Astrocyte of the cerebellum (primary cell): ENCODE data around the gene COPZ2.
"Not testable (repeated sequence)": the region's sequence is repeated elsewhere in the genome, so short reads cannot be mapped to it uniquely, and the experiment has no call there.

Experiments
- DNase-seq: peaks from one replicate; pipeline ENCODE4 v3.0.0-alpha.2; 2011; ENCODE audit warnings: low read depth
- H3K4me3 ChIP-seq: 2 replicates; pipeline ENCODE4 v1.5.1; 2011; ENCODE audit warnings: mild to moderate bottlenecking, low read depth, low read length, moderate library complexity
- in situ Hi-C: cut with HindIII; loops from 2 replicates; pipeline ENCODE4 v1.10.0; 2017; ENCODE audit warnings: low sequenced_read_pairs
- TF ChIP-seq, protein P1 (sequence below): IDR thresholded peaks from 2 replicates; pipeline ENCODE4 v1.5.1; 2012; ENCODE audit warnings: low read length, low read depth, moderate library complexity, mild to moderate bottlenecking; ENCODE audit errors: missing control alignments

COPZ2 gene

GRCh38 chr17:48037036-48037837 is at the start of gene COPZ2:
Gene COPZ2 (minus strand): TSS chr17:48037797. CDS start chr17:48037777, 20 bp downstream.
- H3K4me3 ChIP-seq: peak within 1 kb of the TSS; percentile 56
- in situ Hi-C loops: no loop called here

DNA sequence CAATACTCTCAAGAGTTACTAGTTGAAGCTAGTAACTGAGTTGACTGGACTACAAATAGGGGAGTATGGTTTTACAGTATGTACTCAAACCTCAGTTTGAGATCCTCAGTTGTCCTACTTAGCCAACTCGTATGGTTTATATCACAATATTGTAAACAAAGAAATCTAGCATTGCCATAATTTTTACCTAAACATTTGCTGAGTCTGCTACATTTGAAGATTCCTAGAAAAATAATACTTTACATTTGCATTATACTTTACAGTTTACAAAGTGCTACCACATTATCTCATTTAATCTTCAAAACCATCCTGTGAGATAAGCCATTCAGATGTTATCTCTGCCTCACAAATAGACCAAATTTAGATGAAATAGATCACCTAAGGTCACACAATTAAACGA is 47.3 kb upstream of the COPZ2 start:
- no peak overlapping the region for H3K4me3 ChIP-seq
- TF ChIP-seq, protein P1, sequence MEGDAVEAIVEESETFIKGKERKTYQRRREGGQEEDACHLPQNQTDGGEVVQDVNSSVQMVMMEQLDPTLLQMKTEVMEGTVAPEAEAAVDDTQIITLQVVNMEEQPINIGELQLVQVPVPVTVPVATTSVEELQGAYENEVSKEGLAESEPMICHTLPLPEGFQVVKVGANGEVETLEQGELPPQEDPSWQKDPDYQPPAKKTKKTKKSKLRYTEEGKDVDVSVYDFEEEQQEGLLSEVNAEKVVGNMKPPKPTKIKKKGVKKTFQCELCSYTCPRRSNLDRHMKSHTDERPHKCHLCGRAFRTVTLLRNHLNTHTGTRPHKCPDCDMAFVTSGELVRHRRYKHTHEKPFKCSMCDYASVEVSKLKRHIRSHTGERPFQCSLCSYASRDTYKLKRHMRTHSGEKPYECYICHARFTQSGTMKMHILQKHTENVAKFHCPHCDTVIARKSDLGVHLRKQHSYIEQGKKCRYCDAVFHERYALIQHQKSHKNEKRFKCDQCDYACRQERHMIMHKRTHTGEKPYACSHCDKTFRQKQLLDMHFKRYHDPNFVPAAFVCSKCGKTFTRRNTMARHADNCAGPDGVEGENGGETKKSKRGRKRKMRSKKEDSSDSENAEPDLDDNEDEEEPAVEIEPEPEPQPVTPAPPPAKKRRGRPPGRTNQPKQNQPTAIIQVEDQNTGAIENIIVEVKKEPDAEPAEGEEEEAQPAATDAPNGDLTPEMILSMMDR: no peak
- in situ Hi-C loops: loop anchor here (5.0 kb wide), 1 partner anchor 53 kb away; no protein-coding TSS in a partner anchor
- DNase-seq: no peak

More at GRCh38 chr17:48037036-48037837, at the start of gene COPZ2:
- DNase-seq: no peak
- TF ChIP-seq, protein P1: peak; percentile 44

GRCh38 chr17:48081858-48082257 is 44.3 kb upstream of the COPZ2 start:
- DNase-seq: no peak
- in situ Hi-C loops: loop anchor here (5.0 kb wide), 1 partner anchor 50 kb away; no protein-coding TSS in a partner anchor
- H3K4me3 ChIP-seq: no peak overlapping the region
- TF ChIP-seq, protein P1: no peak

- H3K4me3 ChIP-seq, in situ Hi-C loops, DNase-seq: not testable (repeated sequence)
These were observed 39.6 kb upstream of the COPZ2 start for GRCh38 chr17:48077152-48077551.

GRCh38 chr17:48074322-48075081 is 36.9 kb upstream of the COPZ2 start:
- in situ Hi-C loops: no loop called here
- no peak overlapping the region for H3K4me3 ChIP-seq
- TF ChIP-seq, protein P1: peak; percentile 74
- peak; percentile 78 for DNase-seq

DNA sequence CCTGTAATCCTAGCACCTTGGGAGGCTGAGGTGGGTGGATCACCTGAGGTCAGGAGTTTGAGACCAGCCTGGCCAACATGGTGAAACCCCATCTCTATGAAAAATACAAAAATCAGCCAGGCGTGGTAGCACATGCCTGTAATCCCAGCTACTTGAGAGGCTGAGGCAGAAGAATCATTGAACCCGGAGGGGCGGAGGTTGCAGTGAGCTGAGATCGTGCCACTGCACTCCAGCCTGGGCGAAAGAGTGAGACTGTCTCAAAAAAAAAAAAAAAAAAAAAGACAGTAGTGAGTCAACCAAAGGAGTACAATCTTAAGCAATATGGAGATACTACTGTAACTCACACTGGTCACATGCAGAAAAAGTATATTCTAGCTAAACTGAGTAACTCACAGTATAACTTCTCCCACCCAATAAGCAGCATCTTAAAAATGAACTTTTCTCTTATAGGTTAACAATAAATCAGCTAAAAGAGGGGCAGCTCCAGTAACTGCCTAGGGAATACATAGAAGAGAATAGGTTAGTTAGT is 36.0 kb upstream of the COPZ2 start:
- DNase-seq, H3K4me3 ChIP-seq, in situ Hi-C loops: not testable (repeated sequence)

DNA sequence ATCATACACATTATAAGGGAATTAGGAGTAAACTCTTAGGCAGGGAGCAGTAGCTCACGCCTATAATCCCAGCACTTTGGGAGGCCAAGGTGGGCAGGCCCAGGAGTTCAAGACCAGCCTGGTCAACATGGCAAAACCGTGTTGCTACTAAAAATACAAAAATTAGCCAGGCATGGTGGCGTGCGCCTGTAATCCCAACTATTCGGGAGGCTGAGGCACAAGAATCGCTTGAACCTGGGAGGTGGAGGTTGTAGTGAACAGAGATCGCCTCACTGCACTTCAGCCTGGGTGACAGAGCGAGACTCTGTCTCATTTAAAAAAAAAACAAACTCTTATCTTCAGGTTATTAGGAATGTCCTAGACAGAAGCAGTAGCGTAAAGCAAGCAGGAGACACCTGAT is 35.2 kb upstream of the COPZ2 start:
- in situ Hi-C loops, DNase-seq, H3K4me3 ChIP-seq: not testable (repeated sequence)

DNA sequence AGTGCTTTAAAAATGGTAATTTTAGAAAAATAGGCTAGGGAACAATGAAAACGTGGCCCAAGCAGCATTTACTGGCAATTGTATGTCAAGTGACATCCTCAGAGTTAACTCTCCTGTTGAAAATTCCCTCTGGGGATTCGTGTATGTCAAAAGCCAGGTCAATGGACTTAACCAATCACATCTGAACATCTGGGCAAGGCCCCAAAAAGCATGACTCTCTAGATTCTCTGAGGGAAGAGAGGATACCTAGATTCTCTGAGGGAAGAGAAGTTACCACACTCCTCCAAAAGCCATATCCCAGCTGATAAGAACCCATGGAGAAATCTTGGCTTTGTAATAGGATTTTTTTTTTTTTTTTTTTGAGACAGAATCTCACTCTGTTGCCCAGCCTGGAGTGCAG is 34.1 kb upstream of the COPZ2 start:
- DNase-seq: no peak
- no peak overlapping the region for H3K4me3 ChIP-seq
- TF ChIP-seq, protein P1: no peak
- in situ Hi-C loops: no loop called here
